Peyer's patch (tissue), 4 donors: ENCODE results near the gene TRMT11.

Source experiments
- CTCF ChIP-seq, 6 experiments: fragments of 450-650 bp in 4 of 6; fragments of 200-600 bp in 2 of 6; sonication (generic) in 1 of 6; IDR thresholded peaks; one replicate each; pipeline ENCODE4 v1.5.1; 2017 to 2019; ENCODE audit warnings: antibody characterized with exemption in 6 of 6, mild to moderate bottlenecking in 3 of 6, moderate library complexity in 1 of 6
- POLR2A ChIP-seq, 2 donors: fragments of 450-650 bp; IDR thresholded peaks; one replicate each; pipeline ENCODE4 v1.5.1; 2017; ENCODE audit warnings: antibody characterized with exemption in 2 of 2, mild to moderate bottlenecking in 2 of 2, moderate library complexity in 2 of 2

GRCh38 chr6:125951323-125951722 is 35.0 kb upstream of the TRMT11 start:
- TF ChIP-seq CTCF (IDR thresholded peaks at IDR 0.05) = no peak
- TF ChIP-seq POLR2A (IDR thresholded peaks at IDR 0.05) = no peak
